ENCODE data around the gene ASRGL1.

- TF ChIP-seq CTCF (IDR thresholded peaks at IDR 0.05): no peak
- TF ChIP-seq EZH2 (IDR thresholded peaks at IDR 0.05; ENCODE audit: borderline replicate concordance, insufficient read depth, low read depth, low read length, poor library complexity, severe bottlenecking): no peak
Observed at GRCh38 chr11:62399878-62400266, 62.6 kb downstream of the ASRGL1 start.
